HG03342 (cell line): ENCODE measurements around the gene POLRMT.
"Not testable (repeated sequence)": the region's sequence is repeated elsewhere in the genome, so short reads cannot be mapped to it uniquely, and the experiment has no call there.

Experiments
- ATAC-seq: cut with Tn5 transposase; IDR thresholded peaks from one replicate; pipeline ENCODE4 v1.9.1; 2021; ENCODE audit warnings: mild to moderate bottlenecking, moderate library complexity; ENCODE audit not compliant: unreplicated experiment

The POLRMT gene

GRCh38 chr19:633068-633785, at the start of gene POLRMT:
TSS of gene POLRMT (minus strand) at chr19:633537. CDS start at chr19:633512, 25 bp downstream.
- ATAC-seq: peak; percentile 77

- ATAC-seq: no peak
These were observed 49.5 kb upstream of the POLRMT start for GRCh38 chr19:682678-683320.

- ATAC-seq: no peak
These were observed 48.0 kb upstream of the POLRMT start for GRCh38 chr19:681029-682019.

- peak; percentile 74 for ATAC-seq
These were observed 47.1 kb upstream of the POLRMT start for GRCh38 chr19:680287-681028.

GRCh38 chr19:679418-680286, 46.3 kb upstream of the POLRMT start:
- peak; percentile 12 for ATAC-seq

- no peak for ATAC-seq
These were observed 45.6 kb upstream of the POLRMT start for GRCh38 chr19:678791-679388.

GRCh38 chr19:677601-678436, 44.5 kb upstream of the POLRMT start:
- ATAC-seq: no peak

GRCh38 chr19:677201-677600, 43.9 kb upstream of the POLRMT start:
- ATAC-seq: no peak

- no peak for ATAC-seq
These were observed 43.2 kb upstream of the POLRMT start, which contains the start of gene FSTL3 for GRCh38 chr19:676339-677105. TSS of gene FSTL3 (plus strand) at chr19:676392. CDS start at chr19:676424, 32 bp downstream.

GRCh38 chr19:676007-676338, 42.6 kb upstream of the POLRMT start:
- no peak for ATAC-seq

- ATAC-seq: no peak
These were observed 41.2 kb upstream of the POLRMT start for GRCh38 chr19:674282-675151.

GRCh38 chr19:670609-671075, 37.3 kb upstream of the POLRMT start:
- no peak for ATAC-seq

- not testable (repeated sequence) for ATAC-seq
These were observed 35.5 kb upstream of the POLRMT start for GRCh38 chr19:668675-669434.

GRCh38 chr19:666985-667573, 33.7 kb upstream of the POLRMT start:
- not testable (repeated sequence) for ATAC-seq

- no peak for ATAC-seq
These were observed 31.6 kb upstream of the POLRMT start for GRCh38 chr19:664913-665443.
